GM20431 (cell line): ENCODE results near the gene ADGRD1.

Experiments used
- in situ Hi-C: fragments of 300-500 bp; cut with MseI, MboI; formaldehyde crosslinking; loops from one replicate; pipeline ENCODE4 v1.15.0; 2020; ENCODE audit warnings: low sequenced_read_pairs; ENCODE audit not compliant: unreplicated experiment

ADGRD1 gene

GRCh38 chr12:131034631-131035244 lies 81.0 kb downstream of the ADGRD1 start:
- in situ Hi-C loops = no loop called here

DNA sequence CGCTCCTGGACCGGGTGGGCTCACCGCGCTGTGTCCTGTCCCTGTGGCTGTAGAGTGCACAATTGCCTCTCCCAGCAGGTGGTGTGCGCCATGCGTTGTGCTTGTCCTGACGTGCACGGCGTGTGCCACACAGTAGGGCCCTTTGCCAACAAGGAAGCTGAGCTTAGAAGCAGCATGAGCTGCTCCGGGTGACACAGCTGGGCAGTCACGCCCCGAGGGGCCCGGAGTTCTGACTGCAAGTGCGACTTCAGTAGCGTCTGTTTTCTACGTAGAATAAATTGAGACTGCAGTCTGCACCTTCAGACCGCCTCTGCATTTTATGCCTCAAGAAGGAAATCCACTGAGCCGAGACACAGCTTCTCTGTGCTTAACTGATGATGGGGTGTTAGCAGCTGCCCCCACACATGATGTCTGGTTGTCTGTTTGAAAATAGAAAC lies 81.6 kb downstream of the ADGRD1 start:
- in situ Hi-C loops = no loop called here

DNA sequence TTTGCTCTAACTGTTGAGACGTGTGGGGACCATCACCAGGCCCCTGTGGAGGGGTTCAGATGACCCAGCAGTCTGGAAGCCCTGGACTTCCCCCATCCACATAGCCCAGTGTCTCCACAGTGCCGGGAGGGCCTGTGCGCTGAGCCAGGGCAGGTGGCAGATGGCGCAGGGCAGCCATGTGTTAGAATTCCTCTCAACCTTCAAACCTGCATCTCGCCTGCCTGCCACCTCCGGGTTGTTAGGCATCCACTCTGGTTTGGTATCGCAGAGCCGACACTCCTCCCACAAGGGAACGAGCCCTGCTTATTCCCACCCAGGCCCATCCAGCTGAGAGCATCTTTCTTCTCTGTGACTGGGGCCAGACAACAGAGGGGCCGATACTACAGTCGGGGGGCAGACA lies 84.5 kb downstream of the ADGRD1 start:
- in situ Hi-C loops = no loop called here

DNA sequence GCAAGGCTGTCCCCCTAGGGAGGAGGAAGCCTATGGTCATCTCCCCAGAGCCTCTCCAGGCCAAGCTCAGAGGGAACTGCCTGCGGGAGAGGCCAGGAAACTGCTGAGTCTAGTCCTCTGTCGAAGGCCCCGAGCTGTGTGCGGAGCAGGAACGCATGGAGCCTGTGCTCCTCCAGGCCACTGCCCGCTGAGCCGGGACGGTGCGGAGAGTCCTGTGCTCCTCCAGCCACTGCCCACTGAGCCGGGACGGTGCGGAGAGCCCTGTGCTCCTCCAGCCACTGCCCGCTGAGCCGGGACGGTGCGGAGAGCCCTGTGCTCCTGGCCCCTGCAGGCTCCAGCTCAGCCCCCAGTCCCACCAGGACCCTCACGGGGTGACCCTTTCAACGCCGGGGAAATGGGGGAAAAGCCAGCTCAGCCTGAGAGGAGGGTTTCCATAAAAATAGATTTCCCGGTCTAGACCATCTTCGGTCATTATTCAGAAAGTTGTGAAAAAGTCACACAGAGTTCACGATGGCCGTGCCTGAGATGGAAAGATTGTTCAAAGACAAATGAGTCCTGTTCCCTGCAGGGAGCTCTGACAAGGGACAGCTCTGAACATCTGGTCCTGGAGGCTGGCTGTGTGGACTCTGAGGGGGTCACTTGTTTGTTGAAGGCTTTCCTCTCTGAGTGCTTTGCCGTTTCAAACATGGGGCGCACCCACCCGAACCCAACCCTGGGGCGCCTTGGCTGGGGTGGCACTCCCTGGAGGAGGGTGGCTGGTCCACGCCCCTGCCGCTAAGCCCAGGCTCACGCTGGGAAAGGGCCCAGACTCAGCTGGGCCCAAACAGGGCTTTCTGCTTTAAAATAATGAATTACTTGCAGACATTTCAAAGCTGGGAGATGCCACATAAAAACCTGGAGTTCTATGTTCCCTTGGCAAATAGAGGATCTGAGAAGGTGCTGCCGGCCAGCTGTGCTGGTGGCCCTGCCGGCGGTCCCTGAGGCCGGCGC lies 85.5 kb downstream of the ADGRD1 start:
- in situ Hi-C loops = no loop called here

DNA sequence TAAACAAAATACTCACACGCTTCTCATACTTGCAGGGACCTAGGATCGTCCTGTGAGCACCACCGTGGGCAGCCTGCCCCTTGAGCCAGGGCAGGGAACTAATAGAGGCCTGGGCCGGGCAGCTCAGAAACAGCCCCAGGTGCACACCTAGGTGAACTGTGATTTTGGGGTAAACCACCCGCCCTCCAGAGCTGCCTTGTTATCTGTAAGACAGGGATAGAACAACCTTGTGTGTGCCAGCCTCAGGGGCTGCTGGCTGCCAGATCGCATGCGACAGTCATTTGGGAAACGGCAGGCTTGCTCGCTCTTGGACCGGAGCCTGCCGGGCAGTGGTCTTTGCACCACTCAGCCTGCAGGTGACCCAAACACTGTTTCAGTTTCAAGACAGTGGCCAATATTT lies 86.8 kb downstream of the ADGRD1 start:
- in situ Hi-C loops = no loop called here

- in situ Hi-C loops = no loop called here
These were observed 87.7 kb downstream of the ADGRD1 start for GRCh38 chr12:131041216-131041967.

- in situ Hi-C loops = no loop called here
These were observed 88.5 kb downstream of the ADGRD1 start for GRCh38 chr12:131041968-131042833.

DNA sequence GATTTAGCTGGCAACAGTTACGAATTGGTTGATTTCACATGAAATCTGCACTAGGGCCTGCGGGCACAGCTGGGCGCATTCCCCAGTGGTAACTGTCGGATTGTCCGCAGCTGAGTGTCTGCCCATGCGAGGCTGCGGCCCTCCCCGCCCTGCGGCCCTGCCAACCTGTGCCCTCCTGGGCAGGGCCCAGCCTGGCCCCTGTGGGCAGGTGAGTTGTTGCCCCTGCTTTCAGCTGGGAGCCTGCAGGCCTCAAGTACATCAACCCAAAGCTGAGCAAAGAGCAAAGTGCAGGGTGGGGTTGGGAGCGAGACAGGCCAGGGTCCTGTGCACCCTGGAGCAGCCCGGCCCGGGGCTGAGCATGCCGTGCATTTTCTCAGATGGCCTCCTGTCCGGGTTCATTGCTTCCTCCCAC lies 89.1 kb downstream of the ADGRD1 start:
- in situ Hi-C loops = no loop called here

GRCh38 chr12:131043401-131043871 lies 89.7 kb downstream of the ADGRD1 start:
- in situ Hi-C loops = no loop called here

DNA sequence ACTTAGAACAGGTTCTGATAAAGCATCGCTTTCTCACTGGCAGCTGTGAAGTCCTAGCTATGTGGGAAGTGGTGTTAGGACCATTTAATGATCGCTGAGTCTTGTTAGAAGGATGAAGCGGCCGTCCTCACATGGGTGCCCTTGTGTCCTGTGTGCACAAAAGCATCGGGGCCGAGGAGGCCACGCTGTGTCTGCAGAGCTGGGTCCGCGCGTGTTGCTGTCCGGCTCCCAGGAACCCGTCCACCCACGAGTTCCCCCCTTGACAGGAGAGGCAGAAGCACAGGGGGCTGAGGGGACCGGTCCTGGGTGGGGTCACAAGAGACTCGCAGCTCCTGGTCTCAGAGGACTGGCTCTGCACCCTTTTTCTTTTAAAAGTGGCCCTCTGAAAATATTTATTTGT lies 90.4 kb downstream of the ADGRD1 start:
- in situ Hi-C loops = no loop called here

GRCh38 chr12:131044760-131045381 lies 91.2 kb downstream of the ADGRD1 start:
- in situ Hi-C loops = no loop called here

GRCh38 chr12:131045705-131046460 lies 92.2 kb downstream of the ADGRD1 start:
- in situ Hi-C loops = no loop called here

DNA sequence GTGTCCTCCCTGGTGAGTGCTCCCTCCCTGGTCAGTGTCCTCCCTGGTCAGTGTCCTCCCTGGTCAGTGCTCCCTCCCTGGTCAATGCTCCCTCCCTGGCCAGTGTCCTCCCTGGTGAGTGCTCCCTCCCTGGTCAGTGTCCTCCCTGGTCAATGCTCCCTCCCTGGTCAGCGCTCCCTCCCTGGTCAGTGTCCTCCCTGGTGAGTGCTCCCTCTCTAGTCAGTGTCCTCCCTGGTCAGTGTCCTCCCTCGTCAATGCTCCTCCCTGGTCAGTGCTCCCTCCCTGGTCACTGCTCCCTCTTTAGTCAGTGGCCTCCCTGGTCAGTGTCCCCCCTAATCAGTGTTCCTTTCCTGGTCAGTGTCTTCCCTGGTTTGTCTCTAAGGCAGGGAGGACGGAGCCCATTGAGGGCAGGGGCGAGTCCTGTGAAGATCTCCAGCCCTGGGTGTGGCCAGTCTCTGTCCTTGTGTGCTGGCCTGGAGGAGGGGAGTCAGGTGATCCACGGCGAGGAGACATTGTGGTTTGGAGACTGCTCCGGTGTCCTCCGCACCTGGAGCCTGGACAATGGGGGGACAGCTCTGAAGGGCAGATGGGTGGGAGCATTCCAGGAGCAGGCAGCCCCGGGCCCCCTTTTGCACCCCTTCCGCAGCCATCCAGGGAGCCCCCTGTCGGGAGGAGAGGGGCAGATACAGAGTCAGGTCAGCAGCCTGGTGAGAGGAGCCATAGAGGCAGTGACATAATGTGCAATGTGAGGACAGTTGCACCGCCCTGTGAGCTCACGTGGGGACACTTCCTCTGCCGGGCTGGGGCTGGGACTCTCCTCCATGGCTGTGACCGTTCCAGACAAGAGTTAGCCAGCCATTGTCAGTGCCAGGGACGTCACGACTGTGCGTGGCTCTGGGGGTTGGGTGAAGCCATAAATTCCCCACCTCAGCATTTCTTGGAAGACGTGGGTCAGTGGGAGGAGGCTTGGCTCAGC lies 93.4 kb downstream of the ADGRD1 start:
- in situ Hi-C loops = no loop called here

DNA sequence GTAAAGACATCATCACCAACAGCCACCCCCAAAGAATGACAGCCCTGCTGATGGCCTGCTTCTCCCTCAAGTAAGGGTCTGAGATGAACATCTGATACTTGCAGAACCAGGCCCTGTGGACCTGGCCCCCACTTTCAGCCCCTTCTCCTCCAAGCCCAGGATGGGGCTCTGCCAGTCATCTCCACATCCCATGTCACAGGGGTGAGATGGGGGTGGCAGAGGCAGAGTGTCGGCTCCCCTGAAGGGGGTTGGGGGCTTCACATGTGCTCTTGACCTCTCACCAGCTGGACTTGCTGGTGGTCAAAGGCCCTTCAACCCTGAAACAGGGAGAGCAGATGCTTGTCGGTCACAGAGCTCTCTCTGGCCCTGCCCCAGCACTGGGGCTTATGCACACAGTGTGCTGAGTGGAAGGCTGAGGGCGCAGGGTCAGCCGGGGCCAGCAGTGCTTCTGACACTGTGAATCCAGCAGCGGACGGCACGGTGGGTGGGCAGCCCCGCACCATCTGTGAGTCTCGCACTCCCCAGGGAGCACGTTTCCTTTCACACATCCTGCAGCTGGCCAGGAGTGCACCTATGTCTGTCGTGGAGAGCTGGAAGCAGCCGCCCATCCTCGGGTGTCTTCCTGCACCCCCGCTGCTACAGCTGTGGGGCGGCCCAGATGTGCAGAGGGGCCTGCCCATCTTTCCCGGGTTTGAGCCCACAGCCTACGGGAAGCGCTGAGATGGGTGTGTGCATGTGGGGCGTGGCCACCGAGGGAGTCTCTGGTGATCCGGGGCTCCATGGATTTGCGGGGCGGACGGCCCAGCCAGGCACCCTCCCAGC lies 94.3 kb downstream of the ADGRD1 start:
- in situ Hi-C loops = no loop called here

- in situ Hi-C loops = no loop called here
These were observed 94.9 kb downstream of the ADGRD1 start for GRCh38 chr12:131048611-131048990.

DNA sequence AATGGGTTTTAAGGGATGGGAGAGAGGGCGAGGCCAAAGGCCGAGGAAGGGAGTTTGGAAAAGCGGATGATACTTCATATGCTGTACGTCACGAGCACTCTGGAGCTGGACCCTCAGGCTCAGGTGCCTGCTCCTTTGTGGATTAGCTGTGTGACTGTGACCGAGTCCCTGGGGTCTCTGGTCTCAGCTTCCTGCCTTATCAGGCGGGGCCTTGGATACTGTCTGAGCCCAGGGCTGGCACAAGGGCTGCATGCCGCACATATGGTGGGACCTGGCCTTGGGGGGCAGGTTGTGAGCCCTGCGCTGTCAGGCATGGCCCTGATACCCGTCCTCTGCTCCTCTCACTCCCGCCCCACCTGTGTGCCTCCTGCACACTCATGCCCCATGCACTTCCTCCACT lies 95.3 kb downstream of the ADGRD1 start:
- in situ Hi-C loops = no loop called here
